Activated CD4-positive, alpha-beta T cell treated with anti-CD3 and anti-CD28 coated beads, Interleukin-2, amount 50 U/mL, for 4 hours (primary cell): ENCODE measurements around the gene KCNJ6.
"Not testable (repeated sequence)": the region's sequence is repeated elsewhere in the genome, so short reads cannot be mapped to it uniquely, and the experiment has no call there.

Source experiments
- DNase-seq, 2 experiments: peaks; one replicate each; pipeline ENCODE4 v3.0.0-alpha.2; 2020

Gene KCNJ6

DNA sequence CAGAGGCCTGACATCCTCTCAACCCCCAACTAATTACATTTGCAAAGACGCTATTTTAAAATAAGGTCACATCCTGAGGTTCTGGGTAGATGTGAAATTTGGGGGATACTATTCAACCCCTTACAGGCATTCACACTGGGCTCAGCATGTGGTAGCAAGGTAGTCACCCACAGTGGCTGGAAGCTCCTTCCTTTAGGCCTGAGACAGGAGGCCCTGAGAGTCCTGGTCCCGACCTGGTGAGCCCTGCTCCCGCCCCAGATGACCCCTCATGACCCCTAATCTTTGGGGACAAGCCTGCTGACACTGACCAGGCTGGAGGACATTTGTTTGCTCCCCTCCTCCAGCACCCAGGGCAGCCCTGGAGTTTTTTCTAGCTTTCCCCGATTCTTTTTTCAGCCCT is 323.8 kb downstream of the KCNJ6 start:
- no peak for DNase-seq

DNA sequence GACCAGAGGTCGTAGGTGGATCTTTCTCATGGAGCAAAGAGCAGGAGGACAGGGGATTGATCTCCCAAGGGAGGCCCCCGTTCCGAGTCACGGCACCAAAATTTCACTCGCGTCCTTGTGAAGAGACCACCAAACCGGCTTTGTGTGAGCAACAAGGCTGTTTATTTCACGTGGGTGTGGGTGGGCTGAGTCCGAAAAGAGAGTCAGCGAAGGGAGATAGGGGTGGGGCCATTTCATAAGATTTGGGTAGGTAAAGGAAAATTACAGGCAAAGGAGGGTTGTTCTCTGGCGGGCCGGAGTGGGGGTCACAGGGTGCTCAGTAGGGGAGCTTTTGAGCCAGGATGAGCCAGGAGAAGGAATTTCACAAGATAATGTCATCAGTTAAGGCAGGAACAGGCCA is 324.3 kb downstream of the KCNJ6 start:
- not testable (repeated sequence) for DNase-seq

DNA sequence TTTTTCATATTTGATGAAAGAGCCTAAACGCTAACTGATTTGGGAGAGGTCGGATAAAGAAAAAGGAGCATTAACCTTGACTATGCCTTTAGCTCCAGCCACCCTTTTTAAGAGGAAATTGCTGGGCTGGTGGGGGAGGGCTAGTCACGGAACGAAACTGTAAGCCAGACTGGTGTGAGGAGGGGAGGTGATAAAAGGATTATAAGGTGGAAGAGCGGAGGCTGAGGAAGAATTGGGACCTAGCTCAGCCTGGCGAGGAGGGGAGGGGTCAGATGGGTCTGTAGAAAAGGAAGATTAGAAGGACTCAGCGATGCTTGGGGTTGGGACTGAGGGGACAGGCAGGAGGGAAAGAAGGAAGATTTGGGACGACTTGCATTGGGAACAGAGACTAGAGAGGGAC is 325.4 kb downstream of the KCNJ6 start:
- DNase-seq = not testable (repeated sequence)

DNA sequence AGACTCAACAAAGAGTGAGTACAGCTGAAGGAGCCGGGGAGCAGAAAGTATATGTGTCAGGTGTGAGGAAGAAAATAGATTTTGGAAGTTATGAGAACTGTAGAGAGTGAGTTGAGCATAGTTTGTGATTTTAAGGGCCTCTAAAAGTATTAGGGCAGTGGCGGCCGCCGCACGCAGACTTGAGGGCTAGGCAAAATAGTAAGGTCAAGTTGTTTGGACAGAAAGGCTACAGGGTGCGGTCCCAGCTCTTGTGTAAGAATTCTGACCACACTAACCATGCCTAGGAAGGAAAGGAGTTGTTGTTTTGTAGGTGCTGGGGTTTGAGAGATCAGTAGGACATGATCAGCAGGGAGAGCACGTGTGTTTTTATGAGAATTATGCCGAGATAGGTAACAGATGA is 327.6 kb downstream of the KCNJ6 start:
- not testable (repeated sequence) for DNase-seq

DNA sequence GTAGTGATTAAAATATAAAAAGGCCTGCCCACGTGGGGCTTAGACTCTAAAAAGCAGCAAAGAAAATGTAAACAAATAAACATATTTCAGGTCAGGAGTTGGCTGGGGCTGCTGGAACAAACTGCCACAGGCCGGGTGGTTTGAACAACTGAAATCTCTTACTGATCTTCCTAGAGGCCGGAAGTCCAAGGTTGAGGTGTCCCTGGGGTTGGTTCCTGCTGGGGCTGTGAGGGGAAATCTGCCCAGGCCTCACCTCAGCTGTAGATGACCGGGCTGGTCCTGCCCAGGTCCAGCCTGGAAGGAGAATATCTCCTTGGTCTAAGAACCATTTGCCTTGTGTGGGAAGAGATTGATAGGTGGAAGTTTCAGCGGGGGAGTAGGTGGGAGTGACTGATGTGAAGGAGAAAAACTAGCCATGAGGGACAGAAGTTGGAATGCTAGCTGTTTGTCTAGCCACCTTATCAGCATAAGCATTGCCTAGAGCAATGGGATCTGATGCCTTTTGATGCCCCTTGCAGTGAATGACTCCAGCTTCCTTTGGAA is 328.6 kb downstream of the KCNJ6 start:
- no peak for DNase-seq

DNA sequence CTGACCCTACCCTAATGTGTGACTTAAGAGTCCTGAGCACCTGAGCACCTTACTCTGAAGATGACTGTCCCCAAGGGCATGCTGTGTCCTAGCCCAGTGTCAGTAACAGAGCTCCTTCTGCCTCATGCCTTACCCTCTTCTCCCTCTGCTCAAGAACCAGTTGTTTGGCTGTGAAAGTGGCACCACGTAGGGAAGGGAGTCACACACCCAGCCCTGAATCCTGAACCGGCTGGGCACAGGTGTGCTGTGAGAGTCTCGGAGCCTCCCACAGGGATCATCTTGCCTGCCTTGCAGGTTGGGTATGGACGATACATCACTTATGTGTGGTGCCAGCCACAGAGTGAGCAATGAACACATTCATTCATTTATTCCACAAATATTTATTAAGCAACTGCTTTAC is 329.1 kb downstream of the KCNJ6 start:
- no peak for DNase-seq

DNA sequence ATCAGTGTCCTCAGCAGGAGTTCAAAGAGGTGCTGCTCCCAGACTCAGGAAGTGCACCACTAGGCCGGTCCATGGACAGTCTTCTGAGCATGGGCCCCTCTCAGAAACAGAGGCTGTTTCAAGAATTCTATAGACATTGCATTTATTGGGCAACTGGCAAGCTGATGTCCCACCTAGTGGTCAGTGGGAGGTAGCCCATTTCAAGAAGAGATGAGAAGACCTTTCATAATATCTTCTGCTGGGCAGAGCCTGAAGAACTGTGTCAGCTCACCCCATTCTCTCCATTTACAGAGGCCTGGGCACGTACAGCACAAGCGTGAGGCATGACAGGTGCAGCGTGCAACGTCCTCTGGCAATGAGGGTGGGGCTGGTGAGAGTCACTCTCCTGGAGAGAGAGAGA is 333.7 kb downstream of the KCNJ6 start:
- DNase-seq = no peak

DNA sequence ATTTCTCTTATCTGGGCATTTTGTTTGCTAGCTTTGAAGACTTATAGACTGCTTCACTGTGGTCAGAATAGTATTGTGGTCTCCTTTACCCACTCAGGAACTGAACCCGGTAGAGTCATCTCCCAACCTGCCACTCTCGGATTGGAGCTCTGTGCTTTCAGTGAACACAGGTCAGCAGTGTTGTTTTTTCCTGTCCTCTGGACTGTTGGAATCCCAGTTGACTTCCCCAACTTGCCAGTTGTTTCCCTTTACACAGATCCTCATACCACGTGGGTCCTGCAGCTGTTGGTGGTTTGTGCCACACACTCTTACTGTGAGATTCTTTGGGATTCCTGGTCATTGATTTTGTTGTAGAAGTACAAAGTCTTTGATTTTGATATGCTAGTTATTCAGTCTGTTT is 335.6 kb downstream of the KCNJ6 start:
- no peak for DNase-seq

DNA sequence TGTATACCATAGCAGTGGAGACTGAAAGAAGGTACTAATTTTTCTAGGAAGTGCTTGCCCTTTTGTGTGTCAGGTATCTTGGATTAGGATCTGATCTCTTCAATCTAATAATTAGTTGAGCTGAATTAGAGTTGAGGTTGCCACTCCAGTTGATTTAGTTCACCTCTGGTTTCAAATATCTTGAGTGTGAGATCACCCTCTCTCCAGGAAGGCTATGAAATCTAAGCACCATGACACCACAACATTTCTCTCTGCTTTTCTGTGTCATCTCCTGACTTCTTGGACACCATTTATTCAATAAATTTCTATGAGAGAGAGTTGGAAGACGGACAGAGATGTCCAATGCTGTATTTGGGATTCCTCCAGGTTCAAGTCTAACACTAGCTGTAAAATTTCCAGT is 336.9 kb downstream of the KCNJ6 start:
- no peak for DNase-seq

DNA sequence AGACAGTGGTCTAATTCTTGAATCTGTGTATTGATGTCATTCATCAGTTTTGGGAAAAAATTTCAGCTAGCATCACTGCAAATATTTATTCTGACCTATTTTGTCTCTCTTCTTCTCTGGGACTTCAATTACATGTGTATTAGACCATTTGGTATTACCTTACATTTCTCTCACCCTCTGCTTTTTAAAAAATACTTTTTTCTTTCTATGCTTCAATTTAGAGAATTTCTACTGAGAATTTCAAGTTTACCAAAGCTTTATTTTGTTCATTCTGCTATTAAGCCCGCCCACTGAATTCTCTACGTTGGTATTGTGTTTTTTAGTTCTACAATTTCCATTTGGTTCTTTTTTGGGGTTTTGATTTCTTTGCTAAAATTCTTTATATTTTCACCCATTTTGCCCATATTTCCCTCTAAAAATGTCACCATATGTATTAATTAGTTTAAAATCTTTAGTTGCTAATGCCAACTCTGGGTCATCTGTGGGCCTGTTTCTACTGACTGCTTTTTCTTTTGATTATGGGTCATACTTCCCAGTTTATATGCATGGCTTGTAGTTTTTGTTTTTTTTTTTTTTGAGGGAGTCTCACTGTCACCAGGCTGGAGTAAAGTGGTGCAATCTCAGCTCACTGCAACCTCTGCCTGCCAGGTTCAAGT is 337.7 kb downstream of the KCNJ6 start:
- no peak for DNase-seq

DNA sequence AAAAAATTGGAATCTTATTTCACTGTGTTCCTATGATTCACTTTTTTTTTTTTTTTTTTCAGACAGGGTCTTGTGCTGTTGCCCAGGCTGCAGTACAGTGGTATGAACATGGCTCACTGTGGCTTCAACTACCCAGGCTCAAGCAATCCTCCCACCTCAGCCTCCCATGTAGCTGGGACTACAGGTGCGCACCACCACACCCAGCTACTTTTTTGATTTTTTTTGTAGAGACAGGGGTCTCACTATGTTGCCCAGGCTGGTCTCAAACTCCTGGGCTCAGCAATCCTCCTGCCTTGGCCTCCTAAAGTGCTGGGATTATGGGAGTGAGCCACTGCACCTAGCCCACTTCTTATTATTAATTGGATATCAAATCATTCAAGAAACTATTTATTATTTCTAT is 339.3 kb downstream of the KCNJ6 start:
- DNase-seq = not testable (repeated sequence)

DNA sequence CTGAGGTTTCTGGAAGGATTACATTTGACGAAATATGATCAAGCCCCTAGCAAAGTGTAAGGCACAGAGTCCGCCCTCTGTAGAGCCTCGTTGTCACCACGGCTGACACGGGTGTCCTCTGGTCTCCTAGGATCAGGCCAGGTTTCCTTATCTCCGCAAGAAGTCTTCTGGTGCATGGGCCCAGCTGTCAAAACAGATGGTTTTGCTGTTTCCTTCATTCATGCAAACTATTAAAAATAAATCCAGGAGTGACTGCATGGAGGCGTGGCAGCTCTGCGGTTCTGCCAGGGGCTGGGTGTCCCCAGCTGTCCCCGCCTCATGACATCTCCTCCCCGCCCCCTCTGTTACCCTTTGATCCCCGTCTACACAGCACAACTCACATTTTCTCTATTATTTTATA is 340.7 kb downstream of the KCNJ6 start:
- DNase-seq = no peak

DNA sequence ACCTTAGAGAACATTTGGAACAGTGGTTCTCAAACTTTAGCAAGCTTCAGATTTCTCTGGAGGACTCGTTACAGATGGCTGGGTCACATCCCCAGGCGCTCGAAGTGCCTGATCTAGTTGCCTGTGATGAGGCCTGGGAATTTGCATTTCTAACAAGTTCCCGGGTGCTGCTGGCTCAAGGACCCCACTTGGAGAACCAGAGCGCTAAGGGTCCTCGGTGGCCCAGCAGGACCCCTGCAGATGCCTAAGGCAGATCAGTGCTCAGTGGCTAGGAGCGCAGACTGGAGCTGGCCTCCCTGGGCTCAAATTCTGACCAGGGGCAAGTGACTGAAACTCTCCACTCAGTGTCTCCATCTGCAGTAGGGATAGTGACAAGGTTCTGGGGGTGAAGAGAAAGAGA is 341.5 kb downstream of the KCNJ6 start:
- DNase-seq = no peak

DNA sequence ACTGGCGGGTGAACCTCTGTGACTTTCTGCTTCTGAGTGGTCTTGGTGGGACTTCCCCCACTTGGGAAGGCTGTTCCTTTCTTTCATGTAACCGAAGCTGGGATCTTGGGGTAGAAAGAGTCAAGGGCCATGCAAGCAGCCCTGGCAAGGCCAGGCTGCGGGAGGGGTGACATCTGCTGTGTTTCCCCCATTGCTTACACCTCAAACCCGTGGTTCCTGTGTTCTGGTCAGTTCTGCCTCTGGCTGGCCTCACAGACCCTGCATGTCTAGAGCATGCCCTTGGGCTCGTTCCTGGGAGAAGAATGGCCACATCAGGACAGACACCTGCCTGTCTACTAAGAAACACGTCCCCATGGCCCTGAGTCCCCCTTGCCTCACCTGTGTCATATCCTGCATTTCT is 341.9 kb downstream of the KCNJ6 start:
- no peak for DNase-seq

DNA sequence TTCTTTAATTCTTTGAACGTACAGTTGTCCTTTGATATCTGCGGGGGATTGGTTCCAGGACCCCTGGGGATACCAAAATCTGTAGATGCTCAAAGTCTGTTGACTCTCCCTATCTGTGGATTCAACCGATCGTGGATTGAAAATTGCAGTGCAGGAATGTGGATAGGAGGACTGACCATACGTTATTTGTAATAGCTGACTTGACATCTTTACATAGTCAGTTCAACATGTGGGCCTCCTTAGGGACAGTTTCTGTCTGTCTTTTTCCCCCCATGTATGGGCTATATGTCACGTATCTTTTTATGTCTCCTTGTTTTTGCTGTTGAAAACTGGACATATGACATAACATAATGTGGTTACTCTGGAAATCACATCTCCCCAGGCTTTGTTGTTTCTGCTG is 344.8 kb downstream of the KCNJ6 start:
- DNase-seq = no peak

DNA sequence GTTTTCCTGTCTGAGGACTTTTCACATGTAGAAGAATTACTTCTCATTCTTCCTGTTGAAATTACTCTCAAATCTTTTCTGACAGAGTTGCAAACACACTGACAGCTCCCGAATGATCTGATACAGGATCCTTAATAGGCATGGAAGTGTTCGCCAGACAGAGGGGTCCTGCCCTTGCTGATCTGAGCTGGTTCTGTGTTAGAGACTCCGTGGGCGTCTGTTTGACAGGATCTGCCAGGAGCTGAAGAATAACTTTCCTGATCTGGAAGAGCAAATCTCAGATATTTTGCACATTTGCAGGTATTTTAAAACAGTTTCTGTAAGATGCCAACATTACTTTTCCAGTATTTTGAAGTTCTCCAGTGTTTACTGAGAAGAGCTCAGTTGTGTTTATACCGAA is 347.3 kb downstream of the KCNJ6 start:
- DNase-seq = no peak

DNA sequence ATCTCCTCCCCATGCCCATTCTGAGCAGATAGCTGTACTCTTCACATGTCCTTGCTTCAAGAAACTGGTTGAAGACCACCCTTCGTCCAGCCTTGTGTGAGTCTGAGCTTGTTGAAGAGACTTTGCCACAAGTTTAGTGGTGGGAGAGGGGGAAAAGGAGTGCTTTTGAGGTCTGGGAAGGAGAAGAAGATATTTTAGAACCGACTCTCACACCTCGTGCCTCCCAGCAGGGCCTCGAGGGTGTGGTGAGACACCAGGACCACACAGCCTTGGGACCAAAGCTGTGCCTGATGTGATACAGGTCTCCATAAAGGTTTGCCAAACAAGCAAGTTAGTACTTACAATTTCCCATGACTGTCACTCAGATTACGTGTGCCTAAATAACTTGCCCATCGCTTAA is 347.8 kb downstream of the KCNJ6 start:
- no peak for DNase-seq

DNA sequence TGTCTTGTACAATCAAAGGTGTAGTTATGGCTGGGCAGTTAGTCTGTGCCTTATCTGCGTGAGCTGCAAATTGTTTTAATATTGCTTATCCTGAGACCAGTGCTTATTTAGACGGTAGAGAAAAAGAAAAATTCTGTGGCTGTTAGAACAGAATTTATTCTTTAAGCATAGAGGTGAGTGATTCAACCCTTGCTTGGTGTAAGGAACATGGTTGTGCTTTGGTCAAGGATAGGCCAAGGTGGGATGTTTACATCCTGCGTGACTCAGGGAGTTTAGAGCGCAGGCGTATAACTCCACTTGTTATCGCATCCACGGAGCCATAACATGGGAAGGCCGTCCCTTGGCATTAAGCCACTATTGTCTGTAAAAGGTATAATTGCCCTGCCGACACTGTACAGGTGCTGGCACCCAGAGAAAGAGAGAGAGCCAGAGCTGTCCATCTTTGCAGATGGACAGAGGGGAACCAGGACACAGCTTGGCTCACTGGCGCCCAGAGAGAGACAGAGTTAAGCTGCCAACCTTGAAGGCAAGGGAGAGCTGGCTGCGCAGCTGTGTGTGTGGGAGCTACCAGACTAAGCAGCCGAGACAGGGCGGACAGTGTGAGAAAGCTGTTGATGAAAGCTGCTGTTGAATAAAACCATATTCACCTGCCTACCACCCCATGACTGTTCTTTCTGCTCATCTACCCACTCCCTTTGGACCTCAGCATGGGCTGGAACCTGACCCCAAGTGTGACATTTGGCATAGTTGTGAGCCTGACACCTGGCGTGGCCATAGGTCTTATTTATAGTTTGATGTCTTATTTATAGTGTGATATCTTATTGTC is 349.3 kb downstream of the KCNJ6 start:
- DNase-seq = no peak

DNA sequence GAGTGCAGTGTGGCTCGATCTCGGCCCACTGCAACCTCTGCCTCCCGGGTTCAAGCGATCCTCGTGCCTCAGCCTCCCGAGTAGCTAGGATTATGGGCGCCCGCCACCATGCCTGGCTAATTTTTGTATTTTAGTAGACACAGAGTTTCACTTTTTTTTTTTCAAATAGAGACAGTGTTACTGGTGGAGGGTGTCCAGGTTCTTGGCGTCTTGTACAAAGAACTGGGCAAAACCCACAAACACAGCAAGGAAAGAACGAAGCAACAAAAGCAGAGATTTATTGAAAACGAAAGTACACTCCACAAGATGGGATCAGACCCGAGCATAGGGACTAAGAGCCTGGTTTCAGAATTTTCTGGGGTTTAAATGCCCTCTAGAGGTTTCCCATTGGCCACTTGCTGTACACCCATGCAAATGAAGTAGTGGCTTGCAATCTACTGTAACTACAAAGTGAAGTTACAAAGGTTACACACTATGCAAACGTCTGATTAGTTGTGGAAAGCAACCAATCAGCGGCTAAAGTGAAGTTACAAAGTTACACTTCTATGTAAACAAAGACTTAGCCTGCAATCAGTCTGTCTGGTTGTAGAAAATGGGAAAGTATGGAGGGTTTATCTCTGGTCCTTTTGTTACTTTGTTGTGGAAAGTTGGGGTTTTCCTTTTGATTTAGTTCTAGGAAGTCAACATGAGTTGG is 350.6 kb downstream of the KCNJ6 start:
- no peak for DNase-seq

DNA sequence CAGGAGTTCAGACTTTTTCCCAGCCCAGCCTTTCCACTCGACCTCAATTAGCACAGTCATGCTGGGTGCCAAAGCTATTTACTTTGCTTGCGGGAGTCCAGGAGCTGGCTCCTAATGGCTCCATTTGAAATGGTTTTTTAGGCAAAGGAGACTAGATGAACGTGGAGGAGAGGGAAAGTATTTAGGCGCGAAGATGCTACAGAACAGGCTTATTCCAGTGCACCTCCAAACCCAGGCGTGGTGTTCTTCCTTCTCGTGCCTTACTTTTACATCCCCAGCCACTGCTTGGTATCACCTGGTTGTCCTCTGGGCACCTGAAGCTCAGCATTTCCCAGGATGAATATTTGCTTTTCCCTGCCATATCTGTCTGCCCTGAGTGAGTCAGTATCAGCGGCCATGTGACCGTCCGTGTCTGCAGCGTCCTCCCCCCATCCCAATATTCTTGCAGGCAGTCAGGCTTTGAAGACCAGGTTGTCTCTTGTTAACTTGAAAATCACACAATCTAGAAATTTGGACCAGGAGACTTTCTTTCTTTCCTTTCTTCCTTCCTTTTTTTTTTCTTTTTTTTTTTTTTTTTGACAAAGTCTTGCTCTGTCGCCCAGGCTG is 351.2 kb downstream of the KCNJ6 start:
- DNase-seq = no peak

DNA sequence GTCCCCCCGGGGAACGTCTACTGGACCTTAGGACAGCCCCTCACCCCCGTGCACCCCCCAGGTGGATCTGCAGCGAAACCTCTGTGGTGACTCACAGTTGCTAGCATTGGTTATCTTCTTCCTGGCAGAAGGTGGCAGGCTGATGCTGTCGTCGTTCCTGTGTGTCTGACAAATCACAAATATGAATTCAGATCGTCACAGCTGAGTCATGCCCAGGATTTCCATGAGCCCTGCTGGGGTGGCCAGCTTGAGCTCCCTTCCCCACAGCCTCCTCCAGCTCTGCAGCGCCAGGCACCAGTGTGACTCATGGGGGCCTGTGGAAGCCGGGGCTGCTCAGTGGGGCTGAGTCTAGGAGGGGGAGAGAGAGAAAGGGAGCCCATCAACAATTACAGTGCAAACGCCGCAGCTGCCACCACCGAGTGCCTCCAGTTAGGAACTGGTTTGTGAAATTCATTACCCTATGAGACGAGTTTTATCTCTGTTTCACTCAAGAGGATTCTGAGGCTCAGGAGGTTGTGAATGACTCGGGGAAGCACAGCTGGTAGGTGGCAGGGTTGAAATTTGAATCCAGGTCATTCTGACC is 351.8 kb downstream of the KCNJ6 start:
- peak; percentile 90 to 94 for DNase-seq

DNA sequence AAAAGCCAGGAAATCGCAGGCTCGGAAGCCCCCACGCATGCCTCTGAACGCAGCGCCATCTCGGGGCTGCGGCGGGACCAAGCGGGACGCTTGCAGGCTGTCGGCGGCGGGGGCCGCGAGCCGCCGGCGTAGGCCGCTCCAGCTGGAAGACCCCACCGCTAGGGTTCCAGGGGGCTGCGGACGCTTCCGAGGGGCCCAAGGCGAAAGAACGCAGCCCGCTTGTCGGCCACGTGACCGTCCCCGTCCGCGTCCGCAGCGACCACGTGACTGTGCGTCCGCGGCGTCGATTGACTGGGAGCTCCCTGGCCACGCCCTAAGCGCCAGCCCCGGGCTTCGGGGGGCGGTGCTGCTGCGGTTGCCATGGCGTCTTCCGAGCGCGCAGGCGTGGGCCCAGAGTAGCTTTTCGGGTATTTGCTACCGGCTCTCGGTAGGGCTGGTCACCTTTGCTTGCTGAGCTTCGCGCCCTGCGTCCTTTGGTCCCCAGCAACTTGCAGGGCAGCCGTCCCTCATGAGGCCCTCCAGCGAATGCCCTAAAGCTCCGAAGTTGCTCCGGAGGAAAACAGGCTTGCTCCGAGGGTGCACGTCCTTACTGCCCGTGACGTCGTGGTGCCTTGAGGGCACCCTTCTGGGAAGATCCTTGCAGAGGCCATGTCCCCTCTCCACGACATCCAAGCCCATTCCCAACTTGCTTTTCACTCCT is 352.5 kb downstream of the KCNJ6 start:
- peak; percentile 84 to 86 for DNase-seq
